HepG2 (cell line): ENCODE results near the gene ANGPTL2. TPM values are rescaled to one million over a fixed set of nuclear protein-coding genes. Genes with fewer than 3 reads are reported as not detected.

ENCODE experiments used
- ATAC-seq: fragments of 200-7000 bp; cut with Tn5 transposase; 3 replicates; pipeline ENCODE4 v1.9.1; 2020; ENCODE audit warnings: mild to moderate bottlenecking, moderate library complexity
- BruUV-seq: library from RNA; stranded (reverse); fragments of 400-500 nt; replicated peaks from 2 replicates; lab custom pipeline; 2021; lab: Mats Ljungman, UMichigan
- CTCF ChIA-PET: fragments of 300-600 bp; formaldehyde crosslinking; extraction: SDS; loops from one replicate; lab custom pipeline; 2021; ENCODE audit warnings: low total read pairs, inconsistent platforms, low intra/inter-chr PET ratio; lab: Yijun Ruan, JAX
- POLR2A ChIA-PET: fragments of 350-600 bp; sonication (Branson Sonifier 250); formaldehyde crosslinking; loops from one replicate; lab custom pipeline; 2020; ENCODE audit warnings: antibody characterized with exemption, inconsistent platforms; lab: Yijun Ruan, JAX
- DNase-seq: peaks from one replicate; pipeline ENCODE4 v3.0.0-alpha.2; 2015; ENCODE audit warnings: low spot score
- FAIRE-seq: peaks from 3 replicates; lab custom pipeline; 2011; peaks lifted over from hg19 to GRCh38; lab: Jason Lieb, UNC
- H2AFZ ChIP-seq: one replicate; pipeline ENCODE4 v1.6.1; 2011; ENCODE audit warnings: low read length, inconsistent platforms
- H3K27ac ChIP-seq: fragments of 300-600 bp; 3 replicates; pipeline ENCODE4 v1.8.0; 2011; ENCODE audit warnings: mixed run types, mild to moderate bottlenecking, mixed read lengths, low read length, inconsistent platforms; ENCODE audit not compliant: insufficient read depth; ENCODE audit errors: extremely low read length
- H3K27me3 ChIP-seq, 2 experiments: fragments of 200-600 bp in 1 of 2; 2 replicates in 1 of 2; 3 replicates in 1 of 2; pipeline versions ENCODE4 v1.6.0 to v1.8.0; 2011; ENCODE audit warnings: low read length in 2 of 2, mild to moderate bottlenecking in 2 of 2, moderate library complexity in 2 of 2, inconsistent platforms in 1 of 2; ENCODE audit not compliant: insufficient read depth in 2 of 2, control insufficient read depth in 1 of 2
- H3K36me3 ChIP-seq, 2 experiments: fragments of 200-600 bp in 1 of 2; replicated peaks in 1 of 2; 2 replicates in 1 of 2; 3 replicates in 1 of 2; pipeline versions ENCODE4 v1.5.1 to v1.8.0; 2011; ENCODE audit warnings: low read length in 2 of 2, inconsistent platforms in 1 of 2; ENCODE audit not compliant: insufficient read depth in 2 of 2, control insufficient read depth in 1 of 2
- H3K4me1 ChIP-seq: 2 replicates; pipeline ENCODE4 v1.5.1; 2012; ENCODE audit warnings: low read length, inconsistent platforms; ENCODE audit not compliant: insufficient read depth
- H3K4me2 ChIP-seq: 2 replicates; pipeline ENCODE4 v1.6.0; 2011; ENCODE audit warnings: low read depth, low read length, inconsistent platforms
- H3K4me3 ChIP-seq, 3 experiments: fragments of 200-600 bp in 1 of 3; sonication (generic), shearing (Covaris generic) in 1 of 3; replicated peaks in 1 of 3; 2 replicates each; pipeline ENCODE4 v1.5.1; 2011 to 2016; ENCODE audit warnings: low read length in 3 of 3, inconsistent platforms in 2 of 3, low read depth in 2 of 3, mild to moderate bottlenecking in 2 of 3, control low read depth in 1 of 3, mixed read lengths in 1 of 3; ENCODE audit not compliant: insufficient read depth in 1 of 3
- H3K79me2 ChIP-seq: one replicate; pipeline ENCODE4 v1.6.1; 2011; ENCODE audit warnings: low read length, inconsistent platforms; ENCODE audit not compliant: insufficient read depth
- H3K9ac ChIP-seq: 2 replicates; pipeline ENCODE4 v1.6.0; 2011; ENCODE audit warnings: mild to moderate bottlenecking, low read depth, low read length, inconsistent platforms; ENCODE audit not compliant: insufficient read depth
- H3K9me3 ChIP-seq: 2 replicates; pipeline ENCODE4 v1.5.1; 2012; ENCODE audit warnings: mild to moderate bottlenecking, low read length
- H4K20me1 ChIP-seq: 2 replicates; pipeline ENCODE4 v1.6.0; 2011; ENCODE audit warnings: inconsistent platforms, mild to moderate bottlenecking, low read length, moderate library complexity; ENCODE audit not compliant: insufficient read depth
- CCDC6 ChIP-seq: sonication (generic); formaldehyde crosslinking; IDR thresholded peaks from 2 replicates; pipeline ENCODE4 v1.8.1; 2022; ENCODE audit warnings: mild to moderate bottlenecking, missing genetic modification reagents, moderate library complexity
- MEIS2 ChIP-seq: sonication (generic); formaldehyde crosslinking; IDR thresholded peaks from 2 replicates; pipeline ENCODE4 v1.9.0; 2021; ENCODE audit warnings: mild to moderate bottlenecking, missing genetic modification reagents
- TMF1 ChIP-seq: sonication (generic); formaldehyde crosslinking; IDR thresholded peaks from 2 replicates; pipeline ENCODE4 v1.8.1; 2022; ENCODE audit warnings: low read depth, missing genetic modification reagents
- ZNF12 ChIP-seq: sonication (generic); formaldehyde crosslinking; IDR thresholded peaks from 2 replicates; pipeline ENCODE4 v1.5.0; 2020; ENCODE audit warnings: missing genetic modification reagents
- ZNF138 ChIP-seq: sonication (generic); formaldehyde crosslinking; IDR thresholded peaks from 2 replicates; pipeline ENCODE4 v1.5.0; 2020; ENCODE audit warnings: mild to moderate bottlenecking, low read depth, missing genetic modification reagents
- ZNF232 ChIP-seq: sonication (generic); formaldehyde crosslinking; IDR thresholded peaks from 2 replicates; pipeline ENCODE4 v1.4.0; 2020; ENCODE audit warnings: missing genetic modification reagents, borderline replicate concordance
- ZNF280B ChIP-seq: sonication (generic); formaldehyde crosslinking; IDR thresholded peaks from 2 replicates; pipeline ENCODE4 v1.5.0; 2020; ENCODE audit warnings: missing genetic modification reagents, mild to moderate bottlenecking, borderline replicate concordance
- ZNF547 ChIP-seq: sonication (generic); formaldehyde crosslinking; IDR thresholded peaks from 2 replicates; pipeline ENCODE4 v1.5.1; 2020; ENCODE audit warnings: mild to moderate bottlenecking, missing genetic modification reagents
- ZNF552 ChIP-seq: sonication (generic); formaldehyde crosslinking; IDR thresholded peaks from 2 replicates; pipeline ENCODE4 v1.9.0; 2022; ENCODE audit warnings: missing genetic modification reagents, mild to moderate bottlenecking, borderline replicate concordance
- ZNF629 ChIP-seq: sonication (generic); formaldehyde crosslinking; conservative IDR thresholded peaks from 2 replicates; pipeline ENCODE4 v1.5.0; 2020; ENCODE audit warnings: missing genetic modification reagents
- ZNF737 ChIP-seq: sonication (generic); formaldehyde crosslinking; IDR thresholded peaks from 2 replicates; pipeline ENCODE4 v1.5.0; 2020; ENCODE audit warnings: missing genetic modification reagents, mild to moderate bottlenecking, borderline replicate concordance
- ZSCAN20 ChIP-seq: sonication (generic); formaldehyde crosslinking; IDR thresholded peaks from 2 replicates; pipeline ENCODE4 v1.4.0; 2020; ENCODE audit warnings: missing genetic modification reagents, mild to moderate bottlenecking, borderline replicate concordance
- ZSCAN22 ChIP-seq: sonication (generic); formaldehyde crosslinking; IDR thresholded peaks from 2 replicates; pipeline ENCODE4 v1.4.0; 2020; ENCODE audit warnings: mild to moderate bottlenecking, missing genetic modification reagents
- WGBS: methylation state at CpG from one replicate; pipeline ENCODE4 v1.1.6; 2017; ENCODE audit warnings: low lambda C conversion rate; 5-methylcytosine and 5-hydroxymethylcytosine counted together
- in situ Hi-C: cut with HindIII; loops from 2 replicates; pipeline ENCODE4 v1.10.0; 2017; ENCODE audit warnings: low pct_unique_long_range_greater_than_20kb; ENCODE audit not compliant: extremely low pct_ligation_motif_present
- intact Hi-C: fragments of 100-400 bp; cut with micrococcal nuclease; formaldehyde crosslinking; loops from one replicate; pipeline ENCODE4 v1.10.0; 2022; ENCODE audit not compliant: unreplicated experiment
- polyA plus RNA-seq, 8 experiments: library from polyadenylated mRNA; depleted of rRNA in 3 of 8; stranded (reverse) in 7 of 8; unstranded in 1 of 8; fragments of >200 nt; fragmentation: Illumina TruSeq in 4 of 8; extraction: Trizol in 4 of 8; gene quantifications; 2 replicates each; pipeline versions ENCODE4 v1.2.1 to v1.2.3, GENCODE V29; 2011 to 2016; ENCODE audit warnings: low read depth in 4 of 8, missing spikeins in 1 of 8, mixed read lengths in 1 of 8; ENCODE audit not compliant: insufficient read depth in 1 of 8
- total RNA-seq, 5 experiments: library from RNA; depleted of rRNA; stranded (reverse); fragments of >200 nt; fragmentation: Illumina TruSeq; extraction: Trizol; gene quantifications; 2 replicates each; pipeline ENCODE4 v1.2.3, GENCODE V29; 2016; ENCODE audit warnings: low read depth in 1 of 5
- TF ChIP-seq, protein P1 (sequence below): sonication (generic); formaldehyde crosslinking; conservative IDR thresholded peaks from 2 replicates; pipeline ENCODE4 v1.8.1; 2023; ENCODE audit warnings: missing genetic modification reagents

Gene ANGPTL2
- total and polyA plus RNA-seq, 2 of the 13 experiments (the other 11 are each of a cell fraction or from before 2014, with no cell fraction given), result 0.91 to 21.0 TPM

- DNase-seq, result no peak
- ChIA-PET CTCF (no interaction called here), POLR2A (no interaction called here)
- FAIRE-seq, result no peak
- no peak for ATAC-seq
- H3K4me2 ChIP-seq, result no peak overlapping the region
- H3K36me3 ChIP-seq, result no peaks in the 10 kb centered on the region
- H4K20me1 ChIP-seq, result no peaks in the 10 kb centered on the region
- no peaks in the 10 kb centered on the region for H3K79me2 ChIP-seq
- H3K9me3 ChIP-seq, result no peaks in the 10 kb centered on the region
- WGBS, result 76% methylated on average over 2 of the region's 2 CpGs
- no peak overlapping the region for H3K4me3 ChIP-seq
- H3K27ac ChIP-seq, result no peak overlapping the region
- H3K27me3 ChIP-seq, result no peaks in the 10 kb centered on the region; a peak in 1 of 5 replicates
- peaks cover 24% of the 10 kb centered on the region; the same call in 1 of the 2 replicates for H3K4me1 ChIP-seq
- H3K9ac ChIP-seq, result no peak overlapping the region
- BruUV-seq, result no TSS peak
- intact Hi-C loops (no loop called here), in situ Hi-C loops (no loop called here)
- H2AFZ ChIP-seq, result no peak overlapping the region
- no peak for TF ChIP-seq ZNF280B (CRISPR knock-in tag)
- TF ChIP-seq, protein P1, sequence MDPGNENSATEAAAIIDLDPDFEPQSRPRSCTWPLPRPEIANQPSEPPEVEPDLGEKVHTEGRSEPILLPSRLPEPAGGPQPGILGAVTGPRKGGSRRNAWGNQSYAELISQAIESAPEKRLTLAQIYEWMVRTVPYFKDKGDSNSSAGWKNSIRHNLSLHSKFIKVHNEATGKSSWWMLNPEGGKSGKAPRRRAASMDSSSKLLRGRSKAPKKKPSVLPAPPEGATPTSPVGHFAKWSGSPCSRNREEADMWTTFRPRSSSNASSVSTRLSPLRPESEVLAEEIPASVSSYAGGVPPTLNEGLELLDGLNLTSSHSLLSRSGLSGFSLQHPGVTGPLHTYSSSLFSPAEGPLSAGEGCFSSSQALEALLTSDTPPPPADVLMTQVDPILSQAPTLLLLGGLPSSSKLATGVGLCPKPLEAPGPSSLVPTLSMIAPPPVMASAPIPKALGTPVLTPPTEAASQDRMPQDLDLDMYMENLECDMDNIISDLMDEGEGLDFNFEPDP (CRISPR knock-in tag), result 0 out of 2 replicates have a peak, but pooled peaks have one; percentile 25
Measured at GRCh38 chr9:127116957-127117356, 5.5 kb downstream of the ANGPTL2 start.

DNA sequence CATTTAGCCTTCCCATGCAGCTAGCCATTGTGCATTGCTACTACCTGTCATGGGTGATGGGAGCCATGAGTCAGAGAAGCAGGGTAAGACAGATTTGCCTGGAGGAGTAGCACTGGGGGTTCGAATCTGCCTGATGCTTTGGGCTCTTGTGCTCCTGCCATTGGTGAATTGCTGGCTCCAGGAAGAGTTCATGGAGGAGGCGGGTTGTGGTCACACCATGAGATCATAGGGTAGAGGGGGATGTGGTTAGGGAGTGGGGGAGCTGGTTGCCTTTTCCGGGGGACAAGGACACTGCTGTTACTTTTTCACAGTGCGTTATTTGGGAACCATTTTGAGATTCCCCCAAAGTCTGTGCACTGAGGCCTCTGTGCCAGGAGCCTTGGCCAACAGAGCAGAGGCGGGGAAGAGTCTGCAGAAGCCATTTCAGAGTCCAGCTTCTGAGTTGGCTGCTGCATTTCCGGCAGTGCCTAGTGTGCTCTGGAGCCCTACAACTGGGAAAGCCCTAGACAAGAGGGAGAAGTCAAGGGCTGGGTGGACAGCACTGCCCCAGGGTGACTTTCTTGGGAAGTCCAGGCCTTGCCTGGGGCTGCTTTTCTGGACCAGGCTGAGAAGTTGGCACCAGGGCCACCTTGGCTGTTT is 6.2 kb downstream of the ANGPTL2 start:
- ChIA-PET POLR2A (no interaction called here), CTCF (no interaction called here)
- no TSS peak for BruUV-seq
- Histone ChIP-seq H3K9ac (no peak overlapping the region), H3K9me3 (no peaks in the 10 kb centered on the region), H3K4me1 (peaks cover 25% of the 10 kb centered on the region), H3K27ac (no peak overlapping the region), H3K4me2 (no peak overlapping the region), H3K4me3 (no peak overlapping the region), H3K79me2 (no peaks in the 10 kb centered on the region), H3K27me3 (no peaks in the 10 kb centered on the region), H4K20me1 (no peaks in the 10 kb centered on the region), H2AFZ (no peak overlapping the region), H3K36me3 (no peaks in the 10 kb centered on the region)
- DNase-seq, result no peak
- 70% methylated on average over 3 of the region's 6 CpGs for WGBS
- no peak for FAIRE-seq
- no peak for ATAC-seq
- in situ Hi-C loops, result no loop called here
- intact Hi-C loops, result no loop called here
- TF ChIP-seq ZNF547 (CRISPR knock-in tag), result no peak
- no peak for TF ChIP-seq CCDC6
- TF ChIP-seq ZNF232 (CRISPR knock-in tag), result no peak
- TF ChIP-seq ZNF629, result no peak
- TF ChIP-seq ZSCAN20, result no peak
- no peak for TF ChIP-seq ZSCAN22 (CRISPR knock-in tag)
- no peak for TF ChIP-seq TMF1
- TF ChIP-seq MEIS2, result no peak
- TF ChIP-seq ZNF552 (CRISPR knock-in tag), result no peak
- TF ChIP-seq ZNF12 (CRISPR knock-in tag), result no peak
- no peak for TF ChIP-seq ZNF737 (CRISPR knock-in tag)
- TF ChIP-seq ZNF138 (CRISPR knock-in tag), result no peak
